Endothelial cell of umbilical vein (primary cell): ENCODE data around the gene PRDX5. TPM values are rescaled to one million over a fixed set of nuclear protein-coding genes. Genes with fewer than 3 reads are reported as not detected.
A peak's percentile ranks its signal among the peaks of the same experiment; 100 is the strongest.

Experiments used
- BruUV-seq: library from RNA; stranded (reverse); fragments of 400-500 nt; replicated peaks from 2 replicates; lab custom pipeline; 2021; lab: Mats Ljungman, UMichigan
- CTCF ChIA-PET: fragments of 300-600, 350-600 bp; sonication (Branson Sonifier 250); formaldehyde crosslinking; loops from one replicate; lab custom pipeline; 2021; ENCODE audit warnings: antibody characterized with exemption, inconsistent platforms; lab: Charles Lee
- POLR2A ChIA-PET: fragments of 300-600, 350-600 bp; sonication (Branson Sonifier 250); formaldehyde crosslinking; loops from one replicate; lab custom pipeline; 2021; ENCODE audit warnings: antibody characterized with exemption, inconsistent platforms; lab: Charles Lee
- DNase-seq: peaks from one replicate; pipeline ENCODE4 v3.0.0-alpha.2; 2011; ENCODE audit warnings: low read depth, low spot score
- FAIRE-seq: peaks from 2 replicates; lab custom pipeline; 2011; peaks lifted over from hg19 to GRCh38; lab: Jason Lieb, UNC
- H2AFZ ChIP-seq: 2 replicates; pipeline ENCODE4 v1.6.0; 2012; ENCODE audit warnings: low read depth, low read length, control low read depth, inconsistent platforms
- H3K27ac ChIP-seq: 2 replicates; pipeline ENCODE4 v1.5.1; 2011; ENCODE audit warnings: low read depth, mild to moderate bottlenecking, control low read depth, low read length, moderate library complexity; ENCODE audit not compliant: insufficient read depth
- H3K27me3 ChIP-seq, 2 experiments: 2 replicates each; pipeline versions ENCODE4 v1.6.0 to v1.6.1; 2011; ENCODE audit warnings: low read length in 2 of 2, mixed read lengths in 1 of 2; ENCODE audit not compliant: control insufficient read depth in 2 of 2, insufficient read depth in 2 of 2
- H3K36me3 ChIP-seq, 2 experiments: 2 replicates in 1 of 2; 3 replicates in 1 of 2; pipeline ENCODE4 v1.5.1; 2011; ENCODE audit warnings: low read length in 2 of 2, mild to moderate bottlenecking in 1 of 2, moderate library complexity in 1 of 2; ENCODE audit not compliant: control insufficient read depth in 2 of 2, insufficient read depth in 2 of 2; ENCODE audit errors: extremely low read depth in 1 of 2
- H3K4me1 ChIP-seq: 3 replicates; pipeline ENCODE4 v1.5.1; 2011; ENCODE audit warnings: mild to moderate bottlenecking, low read length; ENCODE audit not compliant: control insufficient read depth, insufficient read depth; ENCODE audit errors: extremely low read depth
- H3K4me2 ChIP-seq: 2 replicates; pipeline ENCODE4 v1.6.1; 2011; ENCODE audit warnings: low read length, control low read depth, mixed read lengths; ENCODE audit not compliant: insufficient read depth
- H3K4me3 ChIP-seq, 3 experiments: fragments of 200-600 bp in 1 of 3; sonication (generic), shearing (Covaris generic) in 1 of 3; replicated peaks in 1 of 3; 2 replicates each; pipeline ENCODE4 v1.5.1; 2011 to 2016; ENCODE audit warnings: control low read depth in 3 of 3, low read length in 3 of 3, mild to moderate bottlenecking in 2 of 3, inconsistent platforms in 1 of 3, low read depth in 1 of 3, moderate library complexity in 1 of 3; ENCODE audit not compliant: insufficient read depth in 1 of 3
- H3K79me2 ChIP-seq: 2 replicates; pipeline ENCODE4 v1.6.0; 2012; ENCODE audit warnings: low read length, inconsistent platforms; ENCODE audit not compliant: control insufficient read depth, insufficient read depth
- H3K9ac ChIP-seq: replicated peaks from 2 replicates; pipeline ENCODE3; 2011; ENCODE audit warnings: low read length, control low read depth; ENCODE audit not compliant: insufficient read depth; ENCODE audit errors: extremely low read depth
- H3K9me1 ChIP-seq: replicated peaks from 3 replicates; pipeline ENCODE4 v1.6.0; 2011; ENCODE audit warnings: mild to moderate bottlenecking, low read length; ENCODE audit not compliant: control insufficient read depth, insufficient read depth; ENCODE audit errors: extremely low read depth
- H3K9me3 ChIP-seq: replicated peaks from 2 replicates; pipeline ENCODE4 v1.5.1; 2012; ENCODE audit warnings: low read length, inconsistent platforms; ENCODE audit not compliant: control insufficient read depth, insufficient read depth
- H4K20me1 ChIP-seq: replicated peaks from 2 replicates; pipeline ENCODE3; 2011; ENCODE audit warnings: mild to moderate bottlenecking, low read length; ENCODE audit not compliant: control insufficient read depth, insufficient read depth; ENCODE audit errors: extremely low read depth
- EZH2 ChIP-seq: IDR thresholded peaks from 2 replicates; pipeline ENCODE4 v1.6.1; 2012; ENCODE audit warnings: borderline replicate concordance, low read depth, mild to moderate bottlenecking, moderate library complexity, low read length, inconsistent platforms; ENCODE audit not compliant: severe bottlenecking
- FOS ChIP-seq: IDR thresholded peaks from 2 replicates; pipeline ENCODE4 v1.6.1; 2011; ENCODE audit warnings: mild to moderate bottlenecking, low read length, moderate library complexity, borderline replicate concordance; ENCODE audit not compliant: insufficient read depth
- GATA2 ChIP-seq: IDR thresholded peaks from 2 replicates; pipeline ENCODE4 v1.7.0; 2011; ENCODE audit warnings: low read depth, mild to moderate bottlenecking, moderate library complexity, mixed read lengths, low read length; ENCODE audit not compliant: insufficient read length, insufficient read depth
- JUN ChIP-seq: IDR thresholded peaks from 2 replicates; pipeline ENCODE4 v1.6.1; 2011; ENCODE audit warnings: borderline replicate concordance, low read depth; ENCODE audit not compliant: insufficient read length, insufficient read depth
- MYC ChIP-seq: IDR thresholded peaks from one replicate; pipeline ENCODE4 v1.6.1; 2011; ENCODE audit warnings: mild to moderate bottlenecking, low read depth, low read length
- POLR2A ChIP-seq: IDR thresholded peaks from 2 replicates; pipeline ENCODE4 v1.6.1; 2012; ENCODE audit warnings: low read depth, mild to moderate bottlenecking, control low read depth, low read length
- POLR2AphosphoS5 ChIP-seq: IDR thresholded peaks from 2 replicates; pipeline ENCODE4 v1.6.1; 2012; ENCODE audit warnings: low read depth, mild to moderate bottlenecking, control low read depth, low read length, moderate library complexity; ENCODE audit not compliant: insufficient read depth
- dilution Hi-C: fragments of 300-500 bp; cut with MboI; formaldehyde crosslinking; loops from one replicate; pipeline ENCODE4 v1.15.0; 2019; ENCODE audit warnings: low sequenced_read_pairs; ENCODE audit not compliant: extremely low pct_ligation_motif_present
- intact Hi-C: fragments of 100-400 bp; cut with micrococcal nuclease; formaldehyde crosslinking; loops from one replicate; pipeline ENCODE4 v1.10.0; 2022
- polyA plus RNA-seq, 4 experiments: library from polyadenylated mRNA; depleted of rRNA in 3 of 4; stranded (reverse) in 3 of 4; unstranded in 1 of 4; fragments of >200 nt; gene quantifications; 2 replicates each; pipeline versions ENCODE4 v1.2.1 to v1.2.3, GENCODE V29; 2011 to 2012; ENCODE audit warnings: missing spikeins in 1 of 4
- total RNA-seq: library from RNA; stranded (reverse); gene quantifications from 2 replicates; pipeline ENCODE4 v1.2.3, GENCODE V29; 2021
- TF ChIP-seq, protein P1 (sequence below), 2 donors: IDR thresholded peaks; 1 replicate in 1 of 2; 2 replicates in 1 of 2; pipeline ENCODE4 v1.5.1; 2011; ENCODE audit warnings: low read length in 2 of 2, mild to moderate bottlenecking in 2 of 2, moderate library complexity in 2 of 2, control low read depth in 1 of 2, inconsistent platforms in 1 of 2, low read depth in 1 of 2; ENCODE audit not compliant: insufficient read depth in 1 of 2; ENCODE audit errors: extremely low read depth in 1 of 2
- TF ChIP-seq, protein P2 (sequence below): IDR thresholded peaks from 2 replicates; pipeline ENCODE4 v1.6.1; 2011; ENCODE audit not compliant: insufficient read depth, insufficient read length

The PRDX5 gene
- total and polyA plus RNA-seq, 2 donors (not counting 3 experiments of a cell fraction or from before 2014, with no cell fraction given), result 199 to 709 TPM

DNA sequence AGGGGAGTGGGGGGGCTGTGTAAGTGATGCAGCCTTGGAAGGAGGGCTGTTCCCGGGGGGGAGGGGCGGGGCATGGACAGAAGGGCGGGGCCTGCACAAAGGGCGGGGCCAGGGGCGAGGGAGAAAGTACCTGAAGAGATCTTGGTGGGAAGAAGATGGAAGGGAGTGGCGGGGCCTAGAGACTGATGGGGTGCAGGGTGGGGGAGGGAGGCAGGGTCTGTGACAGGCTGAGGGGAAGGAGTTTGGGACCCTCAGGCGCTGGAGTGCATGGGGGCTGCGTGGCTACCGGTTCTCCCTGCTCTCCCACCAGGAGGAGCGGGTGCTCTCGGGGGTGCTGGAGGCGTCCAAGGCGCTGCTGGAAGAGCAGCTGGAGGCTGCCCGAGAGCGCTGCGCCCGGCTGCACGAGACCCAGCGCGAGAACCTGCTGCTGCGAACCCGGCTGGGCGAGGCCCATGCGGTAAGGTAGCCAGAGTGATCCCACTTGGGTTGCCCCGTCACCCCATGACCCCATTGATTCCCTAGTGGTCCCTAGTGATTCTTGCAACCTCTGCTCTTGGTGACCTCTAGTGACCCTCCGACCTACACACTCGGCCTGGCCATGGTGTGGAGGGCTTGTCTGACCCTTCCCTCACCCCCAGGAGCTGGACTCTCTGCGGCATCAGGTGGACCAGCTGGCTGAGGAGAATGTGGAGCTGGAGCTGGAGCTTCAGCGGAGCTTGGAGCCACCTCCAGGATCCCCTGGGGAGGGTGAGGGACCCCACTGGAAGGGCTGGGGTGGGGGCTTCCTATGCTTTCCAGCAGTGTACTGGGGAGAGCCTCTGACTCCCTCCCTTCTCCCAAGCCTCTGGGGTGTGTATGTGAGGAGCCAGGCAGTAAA lies 25.2 kb downstream of the PRDX5 start:
- BruUV-seq, result no TSS peak
- Histone ChIP-seq H3K4me3 (peak overlapping the region in 1 of 3 experiments; percentile 13), H3K9me1 (no peaks in the 10 kb centered on the region), H3K27me3 (no peaks in the 10 kb centered on the region), H3K79me2 (no peaks in the 10 kb centered on the region), H4K20me1 (no peaks in the 10 kb centered on the region), H2AFZ (peak overlapping the region; percentile 96), H3K36me3 (no peaks in the 10 kb centered on the region), H3K9ac (no peak overlapping the region), H3K4me1 (no peaks in the 10 kb centered on the region), H3K4me2 (no peak overlapping the region), H3K9me3 (no peaks in the 10 kb centered on the region), H3K27ac (no peak overlapping the region)
- ChIA-PET POLR2A (interaction anchor here (0.5 to 1.0 kb wide), 3 partner anchors 10 to 154 kb away, joined by 3 to 4 read pairs (median 3); partner anchors contain the start of genes PRDX5 and TRMT112), CTCF (interaction anchor here (0.6 to 7.0 kb wide), 16 partner anchors 8 to 599 kb away, joined by 3 to 107 read pairs (median 4); partner anchors contain the start of genes CATSPERZ, PRDX5, RPS6KA4 and TRMT112)
- FAIRE-seq (peak; percentile 78), DNase-seq (no peak)
- dilution Hi-C loops, result no loop called here
- intact Hi-C loops, result no loop called here
- TF ChIP-seq POLR2A, result no peak
- TF ChIP-seq, protein P1, sequence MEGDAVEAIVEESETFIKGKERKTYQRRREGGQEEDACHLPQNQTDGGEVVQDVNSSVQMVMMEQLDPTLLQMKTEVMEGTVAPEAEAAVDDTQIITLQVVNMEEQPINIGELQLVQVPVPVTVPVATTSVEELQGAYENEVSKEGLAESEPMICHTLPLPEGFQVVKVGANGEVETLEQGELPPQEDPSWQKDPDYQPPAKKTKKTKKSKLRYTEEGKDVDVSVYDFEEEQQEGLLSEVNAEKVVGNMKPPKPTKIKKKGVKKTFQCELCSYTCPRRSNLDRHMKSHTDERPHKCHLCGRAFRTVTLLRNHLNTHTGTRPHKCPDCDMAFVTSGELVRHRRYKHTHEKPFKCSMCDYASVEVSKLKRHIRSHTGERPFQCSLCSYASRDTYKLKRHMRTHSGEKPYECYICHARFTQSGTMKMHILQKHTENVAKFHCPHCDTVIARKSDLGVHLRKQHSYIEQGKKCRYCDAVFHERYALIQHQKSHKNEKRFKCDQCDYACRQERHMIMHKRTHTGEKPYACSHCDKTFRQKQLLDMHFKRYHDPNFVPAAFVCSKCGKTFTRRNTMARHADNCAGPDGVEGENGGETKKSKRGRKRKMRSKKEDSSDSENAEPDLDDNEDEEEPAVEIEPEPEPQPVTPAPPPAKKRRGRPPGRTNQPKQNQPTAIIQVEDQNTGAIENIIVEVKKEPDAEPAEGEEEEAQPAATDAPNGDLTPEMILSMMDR (IDR thresholded peaks at IDR 0.05; ENCODE audit: extremely low read depth in 1 of 2, insufficient read depth in 1 of 2, low read depth in 1 of 2, low read length in 2 of 2), result no peak
- no peak for TF ChIP-seq JUN
- TF ChIP-seq FOS, result no peak
- TF ChIP-seq, protein P2, sequence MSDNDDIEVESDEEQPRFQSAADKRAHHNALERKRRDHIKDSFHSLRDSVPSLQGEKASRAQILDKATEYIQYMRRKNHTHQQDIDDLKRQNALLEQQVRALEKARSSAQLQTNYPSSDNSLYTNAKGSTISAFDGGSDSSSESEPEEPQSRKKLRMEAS, result no peak
- no peak for TF ChIP-seq MYC
- no peak for TF ChIP-seq EZH2
- no peak for TF ChIP-seq GATA2
- TF ChIP-seq POLR2AphosphoS5, result no peak
